Activated CD8-positive, alpha-beta memory T cell treated with anti-CD3 and anti-CD28 coated beads, Interleukin-2, amount 10 ng/mL, durations not matched to agents 7 days and 5 days (primary cell): Measurements from ENCODE around the gene HPSE2. TPM values are rescaled to one million over a fixed set of nuclear protein-coding genes. Genes with fewer than 3 reads are reported as not detected.
"Not testable (repeated sequence)": the region's sequence is repeated elsewhere in the genome, so short reads cannot be mapped to it uniquely, and the experiment has no call there.

Experiments used
- ATAC-seq: fragments of 150-1000 bp; cut with Tn5 transposase; one replicate; pipeline ENCODE4 v1.10.0; 2021; ENCODE audit warnings: moderate library complexity
- CTCF ChIA-PET: fragments of 350-600 bp; sonication (Branson Sonifier 250); formaldehyde crosslinking; loops from one replicate; lab custom pipeline; 2021; ENCODE audit warnings: antibody characterized with exemption; lab: Charles Lee
- DNase-seq: peaks from one replicate; pipeline ENCODE4 v3.0.0-alpha.2; 2020
- H3K27ac Mint-ChIP-seq: one replicate; pipeline ENCODE4 v1.8.0; 2021; ENCODE audit warnings: mild to moderate bottlenecking, mixed read lengths
- H3K27me3 Mint-ChIP-seq: one replicate; pipeline ENCODE4 v1.8.0; 2021; ENCODE audit warnings: mixed read lengths
- H3K36me3 Mint-ChIP-seq: one replicate; pipeline ENCODE4 v1.8.0; 2021; ENCODE audit warnings: mild to moderate bottlenecking, mixed read lengths
- H3K4me1 Mint-ChIP-seq: one replicate; pipeline ENCODE4 v1.8.0; 2021; ENCODE audit warnings: mixed read lengths
- H3K4me3 Mint-ChIP-seq: one replicate; pipeline ENCODE4 v1.8.0; 2021; ENCODE audit warnings: mild to moderate bottlenecking, moderate library complexity, mixed read lengths
- H3K9me3 Mint-ChIP-seq: one replicate; pipeline ENCODE4 v1.8.0; 2022; ENCODE audit warnings: low read depth, mixed read lengths
- total RNA-seq, 2 experiments: library from RNA; stranded (reverse); gene quantifications; one replicate each; pipeline ENCODE4 v1.2.3, GENCODE V29; 2021

HPSE2 gene
- total RNA-seq, 2 experiments from 2014 or later = not detected

GRCh38 chr10:98510412-98510995 lies 725.1 kb downstream of the HPSE2 start:
- DNase-seq = no peak
- Mint-ChIP-seq H3K27ac (no peak overlapping the region), H3K36me3 (no peaks in the 10 kb centered on the region), H3K4me1 (no peaks in the 10 kb centered on the region), H3K27me3 (peaks cover 14% of the 10 kb centered on the region), H3K4me3 (no peak overlapping the region), H3K9me3 (no peaks in the 10 kb centered on the region)
- ATAC-seq = no peak
- CTCF ChIA-PET = no interaction called here

GRCh38 chr10:98509745-98510144 lies 725.9 kb downstream of the HPSE2 start:
- H3K27ac Mint-ChIP-seq = no peak overlapping the region
- no peak for ATAC-seq
- H3K4me3 Mint-ChIP-seq = no peak overlapping the region

GRCh38 chr10:98502535-98502934 lies 733.1 kb downstream of the HPSE2 start:
- H3K36me3 Mint-ChIP-seq, H3K27ac Mint-ChIP-seq, CTCF ChIA-PET, DNase-seq, H3K9me3 Mint-ChIP-seq, H3K4me1 Mint-ChIP-seq, H3K4me3 Mint-ChIP-seq, ATAC-seq: not testable (repeated sequence)
- H3K27me3 Mint-ChIP-seq = peaks cover 24% of the 10 kb centered on the region

More at GRCh38 chr10:98509745-98510144, 725.9 kb downstream of the HPSE2 start:
- H3K9me3 Mint-ChIP-seq = no peaks in the 10 kb centered on the region
- no peaks in the 10 kb centered on the region for H3K36me3 Mint-ChIP-seq
- no peak for DNase-seq
- CTCF ChIA-PET = interaction anchor here (1.3 kb wide), 1 partner anchor 25 kb away, joined by 3 read pairs; no protein-coding TSS in a partner anchor
- H3K27me3 Mint-ChIP-seq = peaks cover 15% of the 10 kb centered on the region
- H3K4me1 Mint-ChIP-seq = no peaks in the 10 kb centered on the region

GRCh38 chr10:98492763-98493162 lies 742.9 kb downstream of the HPSE2 start:
- DNase-seq (no peak), ATAC-seq (no peak)
- CTCF ChIA-PET = no interaction called here
- H3K27me3 Mint-ChIP-seq = peaks cover 12% of the 10 kb centered on the region
- H3K4me3 Mint-ChIP-seq = no peak overlapping the region
- H3K9me3 Mint-ChIP-seq = peaks cover 9% of the 10 kb centered on the region
- H3K36me3 Mint-ChIP-seq = no peaks in the 10 kb centered on the region
- H3K4me1 Mint-ChIP-seq = no peaks in the 10 kb centered on the region
- H3K27ac Mint-ChIP-seq = no peak overlapping the region

GRCh38 chr10:98489561-98490481 lies 745.8 kb downstream of the HPSE2 start:
- Mint-ChIP-seq H3K27me3 (peaks cover 3% of the 10 kb centered on the region), H3K4me1 (no peaks in the 10 kb centered on the region), H3K27ac (no peak overlapping the region), H3K9me3 (no peaks in the 10 kb centered on the region), H3K4me3 (no peak overlapping the region), H3K36me3 (no peaks in the 10 kb centered on the region)
- CTCF ChIA-PET = interaction anchor here (1.3 kb wide), 1 partner anchor 23 kb away, joined by 3 read pairs; no protein-coding TSS in a partner anchor
- ATAC-seq (no peak), DNase-seq (no peak)

GRCh38 chr10:98488669-98489430 lies 746.8 kb downstream of the HPSE2 start:
- no peaks in the 10 kb centered on the region for H3K4me1 Mint-ChIP-seq
- H3K27ac Mint-ChIP-seq = no peak overlapping the region
- H3K9me3 Mint-ChIP-seq = peaks cover 2% of the 10 kb centered on the region
- no peak overlapping the region for H3K4me3 Mint-ChIP-seq
- DNase-seq (no peak), ATAC-seq (no peak)
- CTCF ChIA-PET = interaction anchor here (1.3 kb wide), 1 partner anchor 22 kb away, joined by 3 read pairs; no protein-coding TSS in a partner anchor
- peaks cover 3% of the 10 kb centered on the region for H3K27me3 Mint-ChIP-seq
- no peaks in the 10 kb centered on the region for H3K36me3 Mint-ChIP-seq

- Mint-ChIP-seq H3K36me3 (no peaks in the 10 kb centered on the region), H3K4me3 (no peak overlapping the region), H3K4me1 (peaks cover under 1% of the 10 kb centered on the region), H3K27me3 (peaks cover 3% of the 10 kb centered on the region), H3K27ac (no peak overlapping the region), H3K9me3 (peaks cover 2% of the 10 kb centered on the region)
- no peak for ATAC-seq
- CTCF ChIA-PET = no interaction called here
- DNase-seq = no peak
Observed at GRCh38 chr10:98487649-98488048, 748.0 kb downstream of the HPSE2 start.

- Mint-ChIP-seq H3K27me3 (peaks cover 3% of the 10 kb centered on the region), H3K4me1 (peaks cover 3% of the 10 kb centered on the region), H3K36me3 (no peaks in the 10 kb centered on the region), H3K9me3 (peaks cover 2% of the 10 kb centered on the region), H3K27ac (no peak overlapping the region), H3K4me3 (no peak overlapping the region)
- CTCF ChIA-PET = no interaction called here
- ATAC-seq (no peak), DNase-seq (no peak)
Observed at GRCh38 chr10:98486421-98486820, 749.2 kb downstream of the HPSE2 start.

GRCh38 chr10:98485959-98486358 lies 749.7 kb downstream of the HPSE2 start:
- CTCF ChIA-PET = no interaction called here
- no peak for ATAC-seq
- peaks cover 3% of the 10 kb centered on the region for H3K27me3 Mint-ChIP-seq
- H3K9me3 Mint-ChIP-seq = peaks cover 2% of the 10 kb centered on the region
- no peaks in the 10 kb centered on the region for H3K36me3 Mint-ChIP-seq
- no peak overlapping the region for H3K4me3 Mint-ChIP-seq
- DNase-seq = no peak
- no peak overlapping the region for H3K27ac Mint-ChIP-seq
- peaks cover 3% of the 10 kb centered on the region for H3K4me1 Mint-ChIP-seq

GRCh38 chr10:98483658-98484057 lies 752.0 kb downstream of the HPSE2 start:
- H3K27ac Mint-ChIP-seq = no peak overlapping the region
- ATAC-seq (no peak), DNase-seq (no peak)
- H3K4me1 Mint-ChIP-seq = peaks cover 3% of the 10 kb centered on the region
- peaks cover 2% of the 10 kb centered on the region for H3K9me3 Mint-ChIP-seq
- H3K36me3 Mint-ChIP-seq = no peaks in the 10 kb centered on the region
- H3K27me3 Mint-ChIP-seq = peaks cover 3% of the 10 kb centered on the region
- CTCF ChIA-PET = no interaction called here
- H3K4me3 Mint-ChIP-seq = no peak overlapping the region

- H3K36me3 Mint-ChIP-seq = no peaks in the 10 kb centered on the region
- CTCF ChIA-PET = interaction anchor here (0.8 kb wide), 1 partner anchor 312 kb away, joined by 3 read pairs; no protein-coding TSS in a partner anchor
- H3K4me3 Mint-ChIP-seq = no peak overlapping the region
- H3K9me3 Mint-ChIP-seq = peaks cover 2% of the 10 kb centered on the region
- no peak for DNase-seq
- no peak for ATAC-seq
- no peak overlapping the region for H3K27ac Mint-ChIP-seq
- peaks cover 3% of the 10 kb centered on the region for H3K27me3 Mint-ChIP-seq
- H3K4me1 Mint-ChIP-seq = peaks cover 3% of the 10 kb centered on the region
Observed at GRCh38 chr10:98482096-98482495, 753.6 kb downstream of the HPSE2 start.

- no peak overlapping the region for H3K4me3 Mint-ChIP-seq
- H3K9me3 Mint-ChIP-seq = peaks cover 2% of the 10 kb centered on the region
- ATAC-seq = no peak
- DNase-seq = no peak
- CTCF ChIA-PET = interaction anchor here (0.8 kb wide), 1 partner anchor 311 kb away, joined by 3 read pairs; no protein-coding TSS in a partner anchor
- H3K36me3 Mint-ChIP-seq = no peaks in the 10 kb centered on the region
- peaks cover 3% of the 10 kb centered on the region for H3K27me3 Mint-ChIP-seq
- no peak overlapping the region for H3K27ac Mint-ChIP-seq
- H3K4me1 Mint-ChIP-seq = peaks cover 3% of the 10 kb centered on the region
Observed at GRCh38 chr10:98481404-98481945, 754.2 kb downstream of the HPSE2 start.
